ENCODE data around the gene PARD6A. TPM values are rescaled to one million over a fixed set of nuclear protein-coding genes. Genes with fewer than 3 reads are reported as not detected.
"Not testable (repeated sequence)": the region's sequence is repeated elsewhere in the genome, so short reads cannot be mapped to it uniquely, and the experiment has no call there.

The PARD6A gene
- total and polyA plus RNA-seq, 7 donors: 4.9 to 11.0 (median 6.8) TPM

DNA sequence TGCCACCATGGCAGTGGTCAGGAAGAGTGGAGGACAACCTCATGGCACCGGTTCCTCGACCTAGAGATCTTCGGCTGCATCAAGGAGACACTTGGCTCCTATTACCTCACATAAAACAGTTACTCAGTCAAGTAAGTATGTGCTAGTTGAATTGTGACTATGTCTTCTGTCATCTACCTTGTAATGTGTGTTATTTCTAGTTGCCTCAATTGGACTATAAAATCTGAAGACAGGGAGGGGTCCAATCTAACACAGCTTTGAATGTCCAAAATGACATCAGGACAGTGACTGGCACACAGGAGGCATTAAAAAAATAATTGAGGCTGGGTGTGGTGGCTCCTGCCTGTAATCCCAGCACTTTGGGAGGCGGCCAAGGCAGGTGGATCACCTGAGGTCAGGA, 23.0 kb downstream of the PARD6A start:
- TF ChIP-seq, protein P1, sequence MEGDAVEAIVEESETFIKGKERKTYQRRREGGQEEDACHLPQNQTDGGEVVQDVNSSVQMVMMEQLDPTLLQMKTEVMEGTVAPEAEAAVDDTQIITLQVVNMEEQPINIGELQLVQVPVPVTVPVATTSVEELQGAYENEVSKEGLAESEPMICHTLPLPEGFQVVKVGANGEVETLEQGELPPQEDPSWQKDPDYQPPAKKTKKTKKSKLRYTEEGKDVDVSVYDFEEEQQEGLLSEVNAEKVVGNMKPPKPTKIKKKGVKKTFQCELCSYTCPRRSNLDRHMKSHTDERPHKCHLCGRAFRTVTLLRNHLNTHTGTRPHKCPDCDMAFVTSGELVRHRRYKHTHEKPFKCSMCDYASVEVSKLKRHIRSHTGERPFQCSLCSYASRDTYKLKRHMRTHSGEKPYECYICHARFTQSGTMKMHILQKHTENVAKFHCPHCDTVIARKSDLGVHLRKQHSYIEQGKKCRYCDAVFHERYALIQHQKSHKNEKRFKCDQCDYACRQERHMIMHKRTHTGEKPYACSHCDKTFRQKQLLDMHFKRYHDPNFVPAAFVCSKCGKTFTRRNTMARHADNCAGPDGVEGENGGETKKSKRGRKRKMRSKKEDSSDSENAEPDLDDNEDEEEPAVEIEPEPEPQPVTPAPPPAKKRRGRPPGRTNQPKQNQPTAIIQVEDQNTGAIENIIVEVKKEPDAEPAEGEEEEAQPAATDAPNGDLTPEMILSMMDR (IDR thresholded peaks at IDR 0.05): no peak
- H3K4me3 ChIP-seq: no peak overlapping the region
- intact Hi-C loops (cut with DNase I): no loop called here
- H3K27ac ChIP-seq: no peak overlapping the region
- DNase-seq: no peak
- 95 to 96% (median 96%) methylated on average over 4 of the region's 4 CpGs for WGBS, 3 donors
- H3K27me3 ChIP-seq (ENCODE audit: insufficient read depth in 3 of 3, low read length in 2 of 3): no peaks in the 10 kb centered on the region
- ATAC-seq: no peak
- H3K36me3 ChIP-seq (ENCODE audit: insufficient read depth in 1 of 2, low read depth in 1 of 2): peaks cover 0 to 34% of the 10 kb centered on the region in 2 donors
- no peaks in the 10 kb centered on the region for H3K9me3 ChIP-seq
- H3K4me1 ChIP-seq: no peaks in the 10 kb centered on the region

DNA sequence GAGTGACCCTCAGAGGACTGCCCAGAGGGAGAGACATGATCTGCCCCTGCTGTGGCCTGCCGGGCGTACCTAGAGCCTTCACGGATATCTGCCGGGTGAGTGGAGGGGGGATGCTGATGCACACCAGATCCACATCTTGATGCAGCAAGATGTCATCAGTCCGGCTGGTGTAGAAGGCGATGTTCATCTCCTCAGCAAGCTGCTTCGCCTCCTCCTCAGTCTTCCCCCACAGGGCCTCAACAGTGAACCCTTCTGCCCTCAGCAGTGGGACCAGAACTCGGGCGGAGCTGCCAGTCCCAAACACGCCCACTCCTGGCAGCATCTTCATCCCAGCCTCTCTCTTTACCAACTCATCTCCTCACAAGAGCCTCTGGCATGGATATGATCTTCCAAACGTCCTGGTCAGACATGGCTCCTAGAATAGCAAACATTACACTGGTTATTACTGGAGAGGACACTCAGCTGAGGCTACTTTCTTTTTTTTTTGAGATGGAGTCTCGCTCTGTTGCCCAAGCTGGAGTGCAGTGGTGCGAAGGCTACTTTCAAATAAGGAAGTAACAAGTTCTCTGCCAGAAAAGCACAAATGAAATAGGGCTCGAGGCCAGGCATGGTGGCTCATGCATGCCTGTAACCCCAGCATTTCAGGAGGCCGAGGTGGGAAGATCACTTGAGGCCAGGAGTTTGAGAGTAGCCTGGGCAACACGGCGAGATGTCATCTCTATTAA, 24.8 kb downstream of the PARD6A start:
- H3K4me1 ChIP-seq: no peaks in the 10 kb centered on the region
- H3K36me3 ChIP-seq (ENCODE audit: insufficient read depth in 1 of 2, low read depth in 1 of 2): peaks cover 0 to 27% of the 10 kb centered on the region in 2 donors
- TF ChIP-seq, protein P1 (IDR thresholded peaks at IDR 0.05): no peak
- DNase-seq (no peak), ATAC-seq (peak in 2 of 4 donors; percentile 50 to 69)
- intact Hi-C loops (cut with DNase I): no loop called here
- H3K4me3 ChIP-seq: no peak overlapping the region
- no peaks in the 10 kb centered on the region for H3K9me3 ChIP-seq
- no peak overlapping the region for H3K27ac ChIP-seq
- no peaks in the 10 kb centered on the region for H3K27me3 ChIP-seq (ENCODE audit: insufficient read depth in 3 of 3, low read length in 2 of 3)
- 73 to 85% (median 77%) methylated on average over 17 of the region's 17 CpGs for WGBS, 3 donors

DNA sequence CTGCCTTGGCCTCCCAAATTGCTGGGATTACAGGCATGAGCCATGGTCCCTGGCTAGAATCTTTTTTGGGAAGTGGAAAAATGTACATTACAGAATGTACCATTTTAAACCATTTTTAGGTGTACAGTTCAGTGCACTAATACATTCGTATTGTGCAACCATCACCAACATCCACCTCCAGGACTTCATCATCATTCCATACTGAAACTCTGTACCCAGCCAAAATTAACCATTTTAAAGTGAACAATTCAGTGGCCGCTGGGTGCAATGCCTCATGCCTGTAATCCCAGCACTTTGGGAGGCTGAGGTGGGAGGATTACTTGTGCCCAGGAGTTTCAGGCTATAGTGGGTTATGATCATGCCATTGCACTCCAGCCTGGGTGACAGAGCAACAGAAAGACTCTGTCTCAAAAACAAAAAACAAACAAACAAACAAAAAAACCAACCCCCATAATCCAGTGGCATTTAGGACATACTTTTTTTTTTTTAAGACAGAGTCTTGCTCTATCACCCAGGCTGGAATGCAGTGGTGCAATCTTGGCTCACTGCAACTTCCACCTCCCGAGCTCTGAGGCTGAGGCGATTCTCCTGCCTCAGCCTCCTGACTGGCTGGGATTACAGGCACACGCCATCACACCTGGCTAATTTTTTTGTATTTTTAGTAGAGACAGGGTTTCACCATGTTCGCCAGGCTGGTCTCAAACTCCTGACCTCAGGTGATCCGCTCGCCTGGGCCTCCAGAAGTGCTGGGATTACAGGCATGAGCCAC, 32.9 kb downstream of the PARD6A start:
- H3K9me3 ChIP-seq; H3K27me3 ChIP-seq (ENCODE audit: insufficient read depth in 3 of 3, low read length in 2 of 3); DNase-seq; H3K4me3 ChIP-seq; H3K4me1 ChIP-seq; ATAC-seq; H3K36me3 ChIP-seq (ENCODE audit: insufficient read depth in 1 of 2, low read depth in 1 of 2); H3K27ac ChIP-seq: not testable (repeated sequence)
- 90 to 92% (median 90%) methylated on average over 8 of the region's 8 CpGs for WGBS, 3 donors
- intact Hi-C loops (cut with DNase I): loop anchor here in 1 of 2 donors (10.0 kb wide), 1 partner anchor 351 kb away; no protein-coding TSS in a partner anchor

DNA sequence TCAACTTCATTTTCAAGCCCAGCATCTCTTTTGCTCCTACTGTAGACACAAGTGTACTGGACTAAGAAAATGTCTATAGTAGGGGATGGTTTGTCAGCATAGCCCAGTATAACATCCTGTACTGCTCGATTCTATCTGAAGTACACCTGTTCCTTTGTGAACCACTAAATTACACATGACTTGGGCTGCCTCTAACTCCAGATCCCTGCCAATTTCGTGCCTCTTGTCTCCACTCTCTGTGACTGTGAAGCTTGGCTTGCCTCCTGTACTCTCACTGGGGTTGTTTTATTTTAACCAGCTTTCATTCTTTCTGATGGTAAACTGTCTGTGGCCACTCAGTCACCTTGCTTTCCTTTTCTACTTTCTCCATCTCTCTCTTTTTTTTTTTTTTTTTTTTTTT, 33.9 kb downstream of the PARD6A start:
- Histone ChIP-seq H3K4me3 (no peak overlapping the region), H3K9me3 (no peaks in the 10 kb centered on the region), H3K36me3 (ENCODE audit: insufficient read depth in 1 of 2, low read depth in 1 of 2) (peaks cover 0 to 3% of the 10 kb centered on the region in 2 donors), H3K4me1 (no peaks in the 10 kb centered on the region), H3K27ac (no peak overlapping the region), H3K27me3 (ENCODE audit: insufficient read depth in 3 of 3, low read length in 2 of 3) (no peaks in the 10 kb centered on the region)
- TF ChIP-seq, protein P1 (IDR thresholded peaks at IDR 0.05): no peak
- WGBS, 3 donors: 26 to 43% (median 37%) methylated on average over 2 of the region's 2 CpGs
- ATAC-seq: peak in 3 of 4 donors; percentile 55 to 74 (median 56)
- no peak for DNase-seq
- intact Hi-C loops (cut with DNase I): loop anchor here in 1 of 2 donors (10.0 kb wide), 1 partner anchor 350 kb away; no protein-coding TSS in a partner anchor
